Activated CD4-positive, alpha-beta T cell treated with anti-CD3 and anti-CD28 coated beads for 36 hours (primary cell): ENCODE measurements around the gene GSG1L2. TPM values are rescaled to one million over a fixed set of nuclear protein-coding genes. Genes with fewer than 3 reads are reported as not detected.

ENCODE experiments used
- ATAC-seq: fragments of 200-7000 bp; cut with Tn5 transposase; one replicate; pipeline ENCODE4 v1.10.0; 2021; ENCODE audit warnings: mild to moderate bottlenecking, moderate library complexity
- CTCF ChIA-PET: fragments of 350-600 bp; sonication (Branson Sonifier 250); formaldehyde crosslinking; loops from one replicate; lab custom pipeline; 2021; ENCODE audit warnings: antibody characterized with exemption; lab: Charles Lee
- POLR2A ChIA-PET: fragments of 350-600 bp; sonication (Branson Sonifier 250); formaldehyde crosslinking; loops from one replicate; lab custom pipeline; 2021; ENCODE audit warnings: antibody characterized with exemption, inconsistent platforms; lab: Charles Lee
- DNase-seq: peaks from one replicate; pipeline ENCODE4 v3.0.0-alpha.2; 2020
- H3K27ac Mint-ChIP-seq: one replicate; pipeline ENCODE4 v1.8.0; 2021; ENCODE audit warnings: mixed read lengths
- H3K27me3 Mint-ChIP-seq: one replicate; pipeline ENCODE4 v1.8.0; 2021; ENCODE audit warnings: mixed read lengths
- H3K36me3 Mint-ChIP-seq: one replicate; pipeline ENCODE4 v1.8.0; 2021; ENCODE audit warnings: low read depth, mixed read lengths
- H3K4me1 Mint-ChIP-seq: one replicate; pipeline ENCODE4 v1.8.0; 2021; ENCODE audit warnings: mixed read lengths
- H3K4me3 Mint-ChIP-seq: one replicate; pipeline ENCODE4 v1.8.0; 2021; ENCODE audit warnings: mild to moderate bottlenecking, moderate library complexity, mixed read lengths
- H3K9me3 Mint-ChIP-seq: one replicate; pipeline ENCODE4 v1.8.0; 2021; ENCODE audit warnings: low read depth, mixed read lengths
- intact Hi-C, 2 experiments: fragments of 100-400 bp; cut with DNase I in 1 of 2; cut with micrococcal nuclease in 1 of 2; formaldehyde crosslinking; loops; one replicate each; pipeline versions ENCODE4 v1.14.2 to v1.15.1; 2022 to 2024; cut with DNase I, micrococcal nuclease
- total RNA-seq, 2 experiments: library from RNA; stranded (reverse); gene quantifications; one replicate each; pipeline ENCODE4 v1.2.3, GENCODE V29; 2021

The GSG1L2 gene
- total RNA-seq, 2 experiments from 2014 or later: not detected

DNA sequence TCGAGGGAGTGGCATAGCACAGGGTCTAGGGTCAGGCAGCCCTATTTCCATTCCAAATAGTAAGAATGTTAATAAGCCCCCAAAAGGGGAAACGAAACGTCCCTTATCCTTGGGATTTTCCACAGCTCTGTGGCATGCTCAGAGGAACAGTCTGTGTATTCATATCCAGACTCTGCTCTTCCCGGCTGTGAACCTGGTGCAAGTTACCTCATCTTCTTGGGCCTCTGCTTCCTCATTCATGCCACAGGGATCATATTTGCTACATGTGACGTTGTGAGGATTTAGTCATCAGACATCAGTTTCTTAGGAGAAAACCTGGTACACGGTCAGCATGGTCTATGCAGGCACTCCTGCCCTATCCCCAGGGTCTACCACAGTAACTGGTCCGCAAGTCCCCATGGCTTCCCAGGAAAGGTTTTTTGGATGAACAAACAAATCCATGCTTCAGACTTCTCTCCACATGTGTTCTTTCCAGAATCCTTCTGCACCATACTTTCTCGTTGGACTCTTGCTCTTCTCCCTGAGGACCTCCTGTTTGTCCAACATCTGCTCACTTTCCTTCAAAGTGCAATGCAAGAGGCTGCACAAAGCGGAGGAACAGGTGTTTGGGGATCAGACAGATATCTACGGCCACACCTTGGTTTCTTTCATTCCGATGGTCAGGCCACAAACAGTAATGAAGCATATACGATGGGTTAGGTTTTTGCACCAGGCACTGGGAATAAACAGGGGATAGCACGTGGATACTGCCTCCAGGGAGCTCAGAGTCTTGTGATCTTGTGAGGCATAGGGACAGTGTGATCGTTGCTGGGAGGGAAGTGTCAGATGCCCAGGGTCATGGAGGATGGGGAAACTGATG lies 21.5 kb upstream of the GSG1L2 start:
- CTCF ChIA-PET: no interaction called here
- Mint-ChIP-seq H3K27ac (no peak overlapping the region), H3K36me3 (no peaks in the 10 kb centered on the region), H3K4me1 (no peaks in the 10 kb centered on the region), H3K9me3 (no peaks in the 10 kb centered on the region), H3K4me3 (no peak overlapping the region), H3K27me3 (peaks cover 5% of the 10 kb centered on the region)
- DNase-seq: no peak
- POLR2A ChIA-PET: no interaction called here
- ATAC-seq: no peak
- intact Hi-C loops: no loop called here

- Mint-ChIP-seq H3K36me3 (no peaks in the 10 kb centered on the region), H3K27me3 (peaks cover 9% of the 10 kb centered on the region), H3K4me1 (no peaks in the 10 kb centered on the region), H3K9me3 (no peaks in the 10 kb centered on the region), H3K27ac (no peak overlapping the region), H3K4me3 (no peak overlapping the region)
- ATAC-seq (no peak), DNase-seq (no peak)
- ChIA-PET POLR2A (no interaction called here), CTCF (no interaction called here)
- intact Hi-C loops: no loop called here
Measured at GRCh38 chr17:9842057-9842758, 20.3 kb upstream of the GSG1L2 start.

- ATAC-seq (no peak), DNase-seq (no peak)
- Mint-ChIP-seq H3K4me1 (no peaks in the 10 kb centered on the region), H3K27me3 (peaks cover 13% of the 10 kb centered on the region), H3K4me3 (no peak overlapping the region), H3K9me3 (no peaks in the 10 kb centered on the region), H3K36me3 (no peaks in the 10 kb centered on the region), H3K27ac (no peak overlapping the region)
- intact Hi-C loops: no loop called here
- CTCF ChIA-PET: no interaction called here
- POLR2A ChIA-PET: no interaction called here
Measured at GRCh38 chr17:9839433-9839832, 17.6 kb upstream of the GSG1L2 start.

DNA sequence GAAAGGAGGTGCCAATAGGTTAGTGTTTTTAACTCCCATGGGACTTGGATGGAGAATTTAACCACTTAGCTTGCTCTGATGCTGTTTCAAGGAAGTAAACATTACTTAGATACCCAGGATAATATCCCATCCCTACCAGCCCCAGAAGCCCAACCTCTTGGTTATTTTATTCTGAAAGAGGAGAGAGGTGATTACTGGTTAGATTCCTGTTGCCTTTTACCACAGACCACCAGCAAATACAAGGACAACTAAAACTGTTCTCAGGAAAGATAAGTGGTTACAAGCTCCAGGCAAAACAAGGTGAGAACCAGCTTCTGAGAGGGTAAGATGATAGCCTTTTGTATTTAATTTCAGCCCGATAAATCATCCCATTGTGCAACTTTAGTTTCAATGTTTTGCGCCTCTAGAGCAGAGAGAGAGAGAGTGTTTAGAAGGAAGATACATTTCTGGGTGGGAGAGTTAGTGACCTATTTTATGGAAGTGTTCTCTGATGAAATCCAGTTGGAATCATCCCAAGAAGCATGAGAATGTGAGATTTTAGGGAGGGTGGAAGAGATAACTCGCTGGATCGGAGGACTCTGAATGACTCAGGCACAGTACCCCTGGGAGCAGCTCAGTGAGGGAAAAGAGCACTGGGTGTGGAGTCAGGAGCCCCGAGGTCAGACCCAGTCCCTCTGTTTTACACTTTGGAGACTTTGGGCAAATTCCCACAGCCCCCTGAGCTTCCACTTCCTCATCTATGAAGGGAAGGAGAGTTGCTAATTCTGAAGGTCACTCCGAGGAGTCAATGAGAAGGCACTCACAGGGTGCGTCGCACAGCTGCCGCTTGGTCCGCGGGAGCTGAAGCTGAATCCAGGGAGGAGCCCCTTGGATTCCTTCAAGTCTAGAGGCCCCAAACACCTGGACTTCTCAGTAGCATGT lies 15.9 kb upstream of the GSG1L2 start:
- ChIA-PET CTCF (no interaction called here), POLR2A (no interaction called here)
- Mint-ChIP-seq H3K27ac (no peak overlapping the region), H3K4me3 (no peak overlapping the region), H3K9me3 (no peaks in the 10 kb centered on the region), H3K27me3 (peaks cover 11% of the 10 kb centered on the region), H3K4me1 (no peaks in the 10 kb centered on the region), H3K36me3 (no peaks in the 10 kb centered on the region)
- intact Hi-C loops: no loop called here
- ATAC-seq: no peak
- DNase-seq: no peak

- Mint-ChIP-seq H3K27me3 (peaks cover 9% of the 10 kb centered on the region), H3K36me3 (no peaks in the 10 kb centered on the region), H3K9me3 (no peaks in the 10 kb centered on the region), H3K4me1 (no peaks in the 10 kb centered on the region), H3K4me3 (no peak overlapping the region), H3K27ac (no peak overlapping the region)
- ChIA-PET CTCF (no interaction called here), POLR2A (no interaction called here)
- no peak for DNase-seq
- no peak for ATAC-seq
- intact Hi-C loops: no loop called here
Measured at GRCh38 chr17:9833922-9834321, 12.0 kb upstream of the GSG1L2 start.

DNA sequence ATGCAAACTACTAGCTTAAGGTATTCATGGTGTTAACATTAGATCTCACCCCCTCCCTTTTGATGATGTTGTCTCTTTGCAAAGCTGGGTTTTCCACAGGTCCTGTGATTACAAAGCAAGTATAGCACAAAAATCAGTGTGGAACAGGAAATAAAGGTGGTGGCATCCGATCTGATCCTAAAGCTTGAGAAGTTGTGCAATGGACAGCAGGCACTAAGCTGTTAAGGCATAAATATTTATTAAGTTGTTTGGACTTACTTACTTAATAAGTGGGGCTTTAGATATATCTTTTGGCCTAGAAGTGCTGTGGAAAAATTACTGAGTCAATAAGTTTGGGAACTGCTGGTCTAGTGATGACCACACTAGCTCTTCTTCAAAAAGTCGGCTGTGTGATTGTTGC lies 8.8 kb upstream of the GSG1L2 start:
- ATAC-seq: no peak
- intact Hi-C loops: no loop called here
- ChIA-PET POLR2A (no interaction called here), CTCF (no interaction called here)
- H3K27ac Mint-ChIP-seq: no peak overlapping the region
- no peaks in the 10 kb centered on the region for H3K4me1 Mint-ChIP-seq
- no peaks in the 10 kb centered on the region for H3K9me3 Mint-ChIP-seq
- no peaks in the 10 kb centered on the region for H3K36me3 Mint-ChIP-seq
- H3K27me3 Mint-ChIP-seq: peaks cover 5% of the 10 kb centered on the region
- H3K4me3 Mint-ChIP-seq: no peak overlapping the region
- no peak for DNase-seq

- ATAC-seq (no peak), DNase-seq (no peak)
- H3K27ac Mint-ChIP-seq: no peak overlapping the region
- H3K9me3 Mint-ChIP-seq: no peaks in the 10 kb centered on the region
- no peaks in the 10 kb centered on the region for H3K36me3 Mint-ChIP-seq
- ChIA-PET CTCF (no interaction called here), POLR2A (no interaction called here)
- H3K27me3 Mint-ChIP-seq: peaks cover 2% of the 10 kb centered on the region
- no peak overlapping the region for H3K4me3 Mint-ChIP-seq
- H3K4me1 Mint-ChIP-seq: no peaks in the 10 kb centered on the region
- intact Hi-C loops: no loop called here
Measured at GRCh38 chr17:9829343-9829742, 7.5 kb upstream of the GSG1L2 start.

DNA sequence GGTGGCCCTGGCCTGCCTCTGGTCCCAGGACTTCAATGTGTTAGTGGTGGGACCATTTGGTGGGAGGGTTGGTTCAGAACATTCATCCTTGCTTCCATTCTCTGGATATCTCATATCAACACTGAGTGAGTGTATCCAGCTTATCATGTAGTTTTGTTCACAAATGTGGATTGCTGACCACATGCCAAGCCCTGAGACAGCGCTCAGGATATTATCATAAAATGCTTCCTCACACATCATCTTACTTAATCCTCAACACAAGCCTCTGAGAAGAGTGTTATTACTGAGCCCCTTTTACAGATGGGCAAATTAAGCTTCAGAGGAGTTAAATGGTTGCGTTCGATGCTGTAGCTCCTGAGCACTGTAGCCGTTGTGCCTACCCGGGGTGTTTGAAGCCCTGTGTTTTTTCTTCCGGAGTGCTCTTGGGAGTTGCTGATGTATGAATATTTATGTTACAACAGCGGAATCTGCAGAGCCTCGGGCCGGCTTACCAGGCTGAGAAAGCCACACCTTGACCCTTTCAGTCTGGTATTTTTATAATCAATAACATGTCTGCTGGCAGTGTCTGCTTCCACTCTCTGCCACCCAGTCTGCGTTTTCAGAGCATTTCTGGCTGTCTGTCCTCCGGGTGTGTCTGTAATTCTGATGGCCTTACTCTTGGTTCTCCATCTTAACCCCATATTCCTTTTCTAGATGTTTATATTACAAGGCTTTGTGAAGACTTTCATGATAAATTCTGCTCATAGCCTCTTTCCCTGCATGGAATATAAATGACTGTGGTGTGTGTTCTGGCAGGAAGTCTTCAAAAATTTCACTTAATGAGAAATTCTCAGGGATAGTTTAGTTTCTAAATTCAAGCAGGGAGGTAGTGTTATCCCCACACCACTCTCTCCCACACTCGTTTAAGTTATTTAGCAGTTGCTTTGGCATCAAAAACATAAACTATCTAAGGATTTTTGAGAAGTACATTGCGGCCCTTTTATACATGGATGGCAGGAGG lies 6.7 kb upstream of the GSG1L2 start:
- no peaks in the 10 kb centered on the region for H3K4me1 Mint-ChIP-seq
- H3K36me3 Mint-ChIP-seq: no peaks in the 10 kb centered on the region
- peaks cover 6% of the 10 kb centered on the region for H3K27me3 Mint-ChIP-seq
- ATAC-seq (no peak), DNase-seq (no peak)
- H3K9me3 Mint-ChIP-seq: no peaks in the 10 kb centered on the region
- POLR2A ChIA-PET: no interaction called here
- no peak overlapping the region for H3K4me3 Mint-ChIP-seq
- no peak overlapping the region for H3K27ac Mint-ChIP-seq
- CTCF ChIA-PET: no interaction called here
- intact Hi-C loops: no loop called here

- ATAC-seq (no peak), DNase-seq (no peak)
- H3K9me3 Mint-ChIP-seq: no peaks in the 10 kb centered on the region
- no peak within 1 kb of the TSS for H3K4me3 Mint-ChIP-seq
- POLR2A ChIA-PET: no interaction called here
- H3K27ac Mint-ChIP-seq: no peak within 1 kb of the TSS
- intact Hi-C loops: no loop called here
- no peaks in the 10 kb centered on the region for H3K4me1 Mint-ChIP-seq
- H3K36me3 Mint-ChIP-seq: no peaks in the 10 kb centered on the region
- H3K27me3 Mint-ChIP-seq: peaks cover 9% of the 10 kb centered on the region
- CTCF ChIA-PET: interaction anchor here (0.6 kb wide), 1 partner anchor 1454 kb away, joined by 3 read pairs; no protein-coding TSS in a partner anchor
Measured at GRCh38 chr17:9825641-9826150, 3.8 kb upstream of the GSG1L2 start, which contains the start of gene GLP2R. GLP2R (plus strand) TSS chr17:9825924; CDS start chr17:9826064, 140 bp downstream.

GRCh38 chr17:9824797-9825338 lies 3.0 kb upstream of the GSG1L2 start:
- CTCF ChIA-PET: interaction anchor here (0.6 kb wide), 1 partner anchor 1455 kb away, joined by 3 read pairs; no protein-coding TSS in a partner anchor

More at GRCh38 chr17:9824797-9825338, 3.0 kb upstream of the GSG1L2 start:
- intact Hi-C loops: no loop called here
- Mint-ChIP-seq H3K27me3 (peaks cover 9% of the 10 kb centered on the region), H3K4me3 (no peak overlapping the region), H3K9me3 (no peaks in the 10 kb centered on the region), H3K4me1 (no peaks in the 10 kb centered on the region), H3K27ac (no peak overlapping the region), H3K36me3 (no peaks in the 10 kb centered on the region)
- ATAC-seq (no peak), DNase-seq (no peak)
- POLR2A ChIA-PET: no interaction called here
